OCI-LY1 (cell line): ENCODE results near the gene FRMD3.

Experiments used
- H2AFZ ChIP-seq: fragments of 200-600 bp; sonication (generic), shearing (Covaris generic); 2 replicates; pipeline ENCODE4 v1.6.0; 2014; ENCODE audit warnings: antibody characterized with exemption, mild to moderate bottlenecking, low read length
- H3F3A ChIP-seq: fragments of 200-600 bp; sonication (generic), shearing (Covaris generic); 2 replicates; pipeline ENCODE4 v1.6.0; 2014; ENCODE audit warnings: mild to moderate bottlenecking, antibody characterized with exemption, low read length, moderate library complexity; ENCODE audit not compliant: insufficient read depth
- H3K27ac ChIP-seq: fragments of 200-600 bp; sonication (generic); 2 replicates; pipeline ENCODE4 v1.5.1; 2014; ENCODE audit warnings: low read length, mixed run types, mild to moderate bottlenecking, low read depth; ENCODE audit not compliant: poor library complexity, severe bottlenecking
- H3K27me3 ChIP-seq: fragments of 200-600 bp; sonication (generic); 2 replicates; pipeline ENCODE4 v1.6.0; 2014; ENCODE audit warnings: antibody characterized with exemption, mild to moderate bottlenecking, low read length, moderate library complexity; ENCODE audit not compliant: insufficient read depth
- H3K36me3 ChIP-seq: fragments of 200-600 bp; sonication (generic); 2 replicates; pipeline ENCODE4 v1.6.1; 2014; ENCODE audit warnings: mild to moderate bottlenecking, antibody characterized with exemption, low read length, moderate library complexity, mixed read lengths; ENCODE audit not compliant: insufficient read depth
- H3K4me1 ChIP-seq: fragments of 200-600 bp; sonication (generic); 2 replicates; pipeline ENCODE4 v1.5.1; 2014; ENCODE audit warnings: mild to moderate bottlenecking, low read length, moderate library complexity; ENCODE audit not compliant: insufficient read depth, severe bottlenecking
- H3K4me2 ChIP-seq: fragments of 200-600 bp; sonication (generic), shearing (Covaris generic); 2 replicates; pipeline ENCODE4 v1.6.1; 2014; ENCODE audit warnings: low read length
- H3K4me3 ChIP-seq: fragments of 200-600 bp; sonication (generic); 2 replicates; pipeline ENCODE4 v1.5.1; 2014; ENCODE audit warnings: low read length, low read depth, mild to moderate bottlenecking, mixed read lengths; ENCODE audit not compliant: poor library complexity, severe bottlenecking
- H3K79me2 ChIP-seq: fragments of 200-600 bp; shearing (Covaris generic); 2 replicates; pipeline ENCODE4 v1.6.1; 2016; ENCODE audit warnings: mixed run types, low read length, mixed read lengths; ENCODE audit not compliant: insufficient read depth
- H3K9ac ChIP-seq: fragments of 200-600 bp; sonication (generic), shearing (Covaris generic); 2 replicates; pipeline ENCODE4 v1.6.1; 2014; ENCODE audit warnings: mild to moderate bottlenecking, low read length, mixed read lengths
- H3K9me2 ChIP-seq: fragments of 200-600 bp; sonication (generic), shearing (Covaris generic); 2 replicates; pipeline ENCODE4 v1.6.1; 2014; ENCODE audit warnings: low read depth, mild to moderate bottlenecking, low read length, mixed read lengths
- H3K9me3 ChIP-seq: fragments of 200-600 bp; shearing (Covaris generic); 2 replicates; pipeline ENCODE4 v1.6.1; 2014; ENCODE audit warnings: low read length, mixed read lengths
- H4K20me1 ChIP-seq: fragments of 200-600 bp; sonication (generic), shearing (Covaris generic); 2 replicates; pipeline ENCODE4 v1.6.0; 2016; ENCODE audit warnings: mild to moderate bottlenecking, low read length; ENCODE audit not compliant: insufficient read depth
- EZH2 ChIP-seq: fragments of 200-600 bp; sonication (generic), shearing (Covaris generic); IDR thresholded peaks from 2 replicates; pipeline ENCODE4 v1.8.0; 2017; ENCODE audit warnings: borderline replicate concordance, mixed run types, mild to moderate bottlenecking, antibody characterized with exemption, low read length, moderate library complexity, mixed read lengths
- TF ChIP-seq, protein P1 (sequence below): fragments of 200-600 bp; sonication (generic), shearing (Covaris generic); IDR thresholded peaks from 2 replicates; pipeline ENCODE4 v1.5.1; 2017; ENCODE audit warnings: mild to moderate bottlenecking, antibody characterized with exemption, low read length, moderate library complexity, mixed read lengths

FRMD3 gene

DNA sequence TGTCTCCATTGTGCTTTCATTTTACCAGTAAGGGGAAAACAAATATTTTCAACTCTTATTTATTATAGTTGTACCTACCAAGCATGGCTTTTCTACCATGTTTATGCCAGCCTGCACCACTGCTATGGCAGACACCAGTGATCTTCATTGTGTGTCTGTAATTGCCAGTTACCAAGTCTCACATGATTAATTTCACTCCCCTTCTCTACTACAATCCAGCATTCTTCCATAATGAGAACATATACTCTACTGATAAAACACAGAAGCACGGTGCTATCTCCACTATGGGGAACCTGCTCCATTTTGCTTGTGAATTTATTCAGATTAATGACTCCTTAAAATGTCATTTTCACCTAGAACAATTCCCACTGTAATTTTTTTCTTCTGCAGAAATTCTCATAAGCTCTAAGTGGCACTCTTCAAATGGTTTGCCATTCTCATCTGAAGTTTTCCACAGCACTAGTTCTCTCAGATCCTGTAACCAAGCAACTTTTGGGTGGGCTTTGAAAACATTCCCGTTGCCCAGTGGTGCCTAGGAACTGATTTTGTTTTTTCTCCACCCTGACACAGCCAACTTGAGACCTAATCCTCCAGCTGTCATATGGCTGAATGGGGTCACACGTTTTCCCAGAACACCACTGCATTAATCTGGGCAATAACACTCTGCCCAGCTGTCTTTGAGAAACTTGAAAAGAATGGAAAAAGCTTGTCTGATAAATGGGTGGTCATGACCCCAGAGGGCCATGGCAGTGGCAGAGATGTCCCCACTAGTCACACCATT is 252.6 kb downstream of the FRMD3 start:
- H3K27ac ChIP-seq = no peak overlapping the region
- H3K27me3 ChIP-seq = no peaks in the 10 kb centered on the region
- no peaks in the 10 kb centered on the region for H3F3A ChIP-seq
- H3K36me3 ChIP-seq = no peaks in the 10 kb centered on the region
- H3K9me2 ChIP-seq = no peaks in the 10 kb centered on the region
- no peak overlapping the region for H3K4me3 ChIP-seq
- no peak overlapping the region for H3K4me2 ChIP-seq
- H3K9ac ChIP-seq = no peak overlapping the region
- no peaks in the 10 kb centered on the region for H3K9me3 ChIP-seq
- TF ChIP-seq EZH2 = no peak
- TF ChIP-seq, protein P1, sequence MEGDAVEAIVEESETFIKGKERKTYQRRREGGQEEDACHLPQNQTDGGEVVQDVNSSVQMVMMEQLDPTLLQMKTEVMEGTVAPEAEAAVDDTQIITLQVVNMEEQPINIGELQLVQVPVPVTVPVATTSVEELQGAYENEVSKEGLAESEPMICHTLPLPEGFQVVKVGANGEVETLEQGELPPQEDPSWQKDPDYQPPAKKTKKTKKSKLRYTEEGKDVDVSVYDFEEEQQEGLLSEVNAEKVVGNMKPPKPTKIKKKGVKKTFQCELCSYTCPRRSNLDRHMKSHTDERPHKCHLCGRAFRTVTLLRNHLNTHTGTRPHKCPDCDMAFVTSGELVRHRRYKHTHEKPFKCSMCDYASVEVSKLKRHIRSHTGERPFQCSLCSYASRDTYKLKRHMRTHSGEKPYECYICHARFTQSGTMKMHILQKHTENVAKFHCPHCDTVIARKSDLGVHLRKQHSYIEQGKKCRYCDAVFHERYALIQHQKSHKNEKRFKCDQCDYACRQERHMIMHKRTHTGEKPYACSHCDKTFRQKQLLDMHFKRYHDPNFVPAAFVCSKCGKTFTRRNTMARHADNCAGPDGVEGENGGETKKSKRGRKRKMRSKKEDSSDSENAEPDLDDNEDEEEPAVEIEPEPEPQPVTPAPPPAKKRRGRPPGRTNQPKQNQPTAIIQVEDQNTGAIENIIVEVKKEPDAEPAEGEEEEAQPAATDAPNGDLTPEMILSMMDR = no peak
- H3K4me1 ChIP-seq = no peaks in the 10 kb centered on the region
- H2AFZ ChIP-seq = no peak overlapping the region
- H4K20me1 ChIP-seq = no peaks in the 10 kb centered on the region
- H3K79me2 ChIP-seq = no peaks in the 10 kb centered on the region

DNA sequence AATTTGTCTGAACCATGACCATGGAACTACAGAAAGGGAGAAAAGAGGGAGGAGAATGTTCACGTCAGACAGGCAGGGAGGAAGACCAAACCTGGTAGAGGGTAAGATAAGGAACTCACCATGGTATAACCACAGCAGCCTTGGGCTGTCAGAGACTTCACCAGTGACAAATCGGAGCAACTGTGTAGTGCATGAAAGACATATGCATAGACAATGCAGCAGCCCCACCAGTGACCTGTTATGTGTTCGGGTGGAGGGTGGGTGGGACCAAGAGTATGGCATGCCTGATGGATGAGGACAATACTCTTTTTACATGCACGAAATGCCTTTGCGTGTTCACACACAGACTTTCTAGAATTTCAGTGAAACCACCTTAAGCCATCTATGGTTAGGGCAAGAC is 253.5 kb downstream of the FRMD3 start:
- no peak for TF ChIP-seq EZH2
- TF ChIP-seq, protein P1 = no peak
- no peaks in the 10 kb centered on the region for H3K79me2 ChIP-seq
- no peak overlapping the region for H3K9ac ChIP-seq
- no peak overlapping the region for H3K27ac ChIP-seq
- no peak overlapping the region for H3K4me3 ChIP-seq
- H3K27me3 ChIP-seq = no peaks in the 10 kb centered on the region
- no peak overlapping the region for H2AFZ ChIP-seq
- no peaks in the 10 kb centered on the region for H3K36me3 ChIP-seq
- no peaks in the 10 kb centered on the region for H3K9me3 ChIP-seq
- no peaks in the 10 kb centered on the region for H3F3A ChIP-seq
- no peaks in the 10 kb centered on the region for H4K20me1 ChIP-seq
- no peaks in the 10 kb centered on the region for H3K4me1 ChIP-seq
- H3K4me2 ChIP-seq = no peak overlapping the region
- no peaks in the 10 kb centered on the region for H3K9me2 ChIP-seq

DNA sequence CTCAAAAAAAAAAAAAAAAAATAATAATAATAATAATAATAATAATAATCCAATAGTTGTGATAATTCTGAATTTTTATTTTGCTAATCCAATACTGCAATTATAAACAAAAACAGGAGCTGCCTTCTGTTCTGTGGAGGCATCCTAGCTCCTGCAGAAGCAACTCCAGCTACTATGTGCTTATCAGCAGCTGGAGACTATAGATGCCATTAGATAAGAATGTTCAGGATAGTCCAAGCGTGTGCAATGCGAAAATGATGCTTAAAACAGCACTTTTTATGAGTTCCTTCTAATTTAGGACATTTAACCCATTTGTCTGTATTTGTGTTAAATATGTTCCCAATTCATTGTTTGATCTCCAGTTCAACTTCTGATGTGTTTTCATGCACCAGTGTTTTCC is 254.7 kb downstream of the FRMD3 start:
- Histone ChIP-seq H2AFZ (no peak overlapping the region), H3K4me3 (no peak overlapping the region), H3K4me2 (no peak overlapping the region), H3K27ac (no peak overlapping the region), H3K36me3 (no peaks in the 10 kb centered on the region), H3K27me3 (no peaks in the 10 kb centered on the region), H3K4me1 (no peaks in the 10 kb centered on the region), H3K79me2 (no peaks in the 10 kb centered on the region), H3K9me3 (no peaks in the 10 kb centered on the region), H3K9me2 (no peaks in the 10 kb centered on the region), H3K9ac (no peak overlapping the region), H4K20me1 (no peaks in the 10 kb centered on the region), H3F3A (no peaks in the 10 kb centered on the region)
- TF ChIP-seq, protein P1 = no peak
- no peak for TF ChIP-seq EZH2
